Measurements from ENCODE around the gene PKP4. TPM values are rescaled to one million over a fixed set of nuclear protein-coding genes. Genes with fewer than 3 reads are reported as not detected.

PKP4 gene
- total RNA-seq, 1 donor from 2014 or later = 25.2 TPM

DNA sequence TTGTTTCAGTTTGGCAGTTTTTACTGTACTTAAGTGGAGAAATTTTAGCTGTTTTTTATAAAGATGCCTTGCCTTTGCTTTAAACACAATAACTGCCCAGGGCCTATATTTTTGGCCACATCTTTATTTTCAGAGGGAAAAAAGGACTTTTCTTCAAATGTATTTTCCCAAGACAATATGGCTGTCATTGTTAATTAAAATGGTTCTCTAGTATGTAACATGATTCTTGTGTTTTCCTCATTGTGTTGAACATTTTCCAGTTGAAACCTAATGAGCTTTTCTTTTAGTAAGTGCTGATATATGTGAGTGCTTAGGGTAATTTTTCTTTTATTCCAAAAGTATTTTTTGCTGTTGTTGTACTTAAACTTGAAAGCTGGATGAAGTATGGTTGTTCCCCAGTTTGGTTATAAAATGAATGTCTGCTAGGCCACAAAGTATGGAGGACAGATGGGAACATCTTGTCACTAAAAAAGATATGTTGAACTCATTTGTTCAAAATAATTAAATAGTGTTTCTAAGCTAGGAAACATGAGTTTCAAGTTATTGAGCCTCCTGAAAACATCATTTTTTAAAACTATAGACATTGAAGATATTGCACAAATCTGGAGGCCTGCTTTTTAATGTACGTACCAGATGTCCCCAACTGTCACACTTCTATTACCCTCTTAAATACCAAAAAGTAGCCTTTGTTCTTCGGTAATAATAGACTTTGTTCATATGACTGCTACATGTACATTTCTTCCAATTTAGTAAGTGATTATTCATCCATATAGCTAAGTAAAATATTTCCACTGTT, 190.9 kb downstream of the PKP4 start:
- intact Hi-C loops (cut with micrococcal nuclease) = no loop called here

DNA sequence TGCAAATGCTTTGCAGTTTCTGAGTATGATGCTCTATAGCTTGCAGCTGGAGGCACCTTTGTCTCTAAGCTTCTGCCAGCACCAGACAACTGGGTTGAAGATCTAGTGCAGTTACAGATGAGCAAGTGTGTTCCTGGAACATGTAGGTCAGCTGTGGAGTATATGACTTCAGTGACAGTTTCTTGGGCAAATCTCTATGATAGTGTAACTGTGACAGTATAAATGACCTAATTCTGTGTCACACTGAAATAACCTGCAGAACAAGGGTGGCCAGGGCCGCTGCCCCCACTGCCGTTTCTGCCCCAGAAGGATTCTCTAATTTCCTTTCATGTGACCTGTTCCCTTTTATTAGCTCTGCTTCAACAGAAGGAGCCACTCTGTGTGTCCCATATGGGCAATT, 193.1 kb downstream of the PKP4 start:
- intact Hi-C loops (cut with micrococcal nuclease) = no loop called here

DNA sequence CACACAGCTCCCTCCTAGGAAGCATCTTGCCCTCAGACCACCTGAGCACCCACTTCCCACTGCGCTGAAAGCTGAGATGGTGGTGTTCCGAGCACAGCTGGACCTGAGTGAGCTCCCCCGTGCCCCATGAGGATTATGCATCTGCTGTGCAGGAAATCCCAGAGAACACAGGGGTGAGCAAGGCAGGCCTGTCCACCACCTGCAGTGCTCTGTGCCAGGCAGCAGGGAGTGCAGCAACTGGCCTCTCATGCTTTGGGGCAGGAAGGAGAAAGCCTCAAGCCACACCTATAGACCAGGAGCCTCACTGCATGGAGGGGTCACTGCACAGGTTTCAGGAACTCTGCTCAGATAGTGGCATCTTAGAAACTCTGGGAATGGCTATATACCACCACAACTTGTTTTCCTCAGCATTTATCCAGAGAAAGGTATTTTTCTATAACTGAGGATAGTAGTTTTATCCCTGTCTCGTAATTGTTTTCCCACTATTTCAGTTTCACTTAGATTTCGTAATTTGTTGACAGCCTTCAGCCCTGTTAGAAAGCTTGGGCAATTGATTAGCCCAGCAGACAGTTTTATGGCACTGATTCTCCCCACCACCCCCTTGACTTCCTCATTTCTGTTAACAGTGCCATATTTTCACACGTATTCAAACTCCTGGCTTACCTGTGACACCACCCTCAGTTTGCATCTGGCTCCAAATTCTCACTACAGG, 194.1 kb downstream of the PKP4 start:
- intact Hi-C loops (cut with micrococcal nuclease) = no loop called here

DNA sequence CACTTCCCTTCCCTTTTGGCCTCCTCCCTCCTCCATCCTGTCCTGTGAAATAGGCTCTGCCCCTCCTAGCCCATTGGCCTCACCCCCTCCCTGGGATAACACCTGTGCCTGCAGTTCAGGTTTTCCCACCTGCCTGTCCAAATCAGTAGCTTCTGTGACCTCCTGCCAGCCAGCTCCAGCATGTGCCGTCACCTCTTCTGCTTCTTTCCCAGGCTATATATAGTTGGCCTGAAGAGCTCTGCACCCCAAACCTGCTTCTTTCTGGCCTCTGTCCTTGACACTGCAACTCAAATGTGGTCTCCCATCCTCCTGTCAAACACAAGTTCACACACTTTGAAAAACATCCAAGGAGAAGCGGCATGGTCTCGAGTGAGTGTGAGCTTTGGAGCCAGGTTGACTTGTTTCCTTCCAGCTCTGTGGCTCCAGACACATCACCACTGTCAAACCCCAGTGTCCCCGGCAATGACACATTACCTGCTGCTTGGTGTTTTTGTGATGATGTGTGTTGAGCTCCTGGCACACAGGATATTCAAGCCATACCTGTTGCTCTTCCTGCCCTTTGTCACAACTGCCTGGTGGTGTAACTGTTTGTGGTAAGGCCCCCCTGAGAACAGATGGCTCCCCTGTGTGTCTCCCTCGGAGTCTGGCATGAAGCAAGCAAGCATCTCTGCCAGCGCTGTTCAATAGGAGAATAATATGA, 194.8 kb downstream of the PKP4 start:
- intact Hi-C loops (cut with micrococcal nuclease) = no loop called here

DNA sequence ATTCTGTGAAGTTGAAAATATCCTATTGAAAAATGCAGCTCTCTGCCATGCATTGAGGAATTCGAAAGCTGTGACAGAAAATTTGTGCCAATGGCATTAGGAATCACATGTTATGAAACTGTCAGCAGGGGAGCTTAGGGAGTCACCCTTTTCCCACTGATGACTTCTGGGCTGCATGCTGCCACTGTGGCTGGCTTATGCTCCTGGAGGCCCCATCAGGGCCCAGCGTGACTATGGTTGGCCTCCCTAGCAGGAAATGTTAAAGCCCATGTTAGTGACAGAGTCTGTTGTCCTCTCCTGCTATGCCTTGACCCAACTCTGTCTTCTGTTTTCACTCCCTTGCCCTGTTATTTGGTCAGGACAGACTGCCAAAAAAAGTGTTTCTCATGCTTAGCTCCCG, 198.9 kb downstream of the PKP4 start:
- intact Hi-C loops (cut with micrococcal nuclease) = no loop called here

DNA sequence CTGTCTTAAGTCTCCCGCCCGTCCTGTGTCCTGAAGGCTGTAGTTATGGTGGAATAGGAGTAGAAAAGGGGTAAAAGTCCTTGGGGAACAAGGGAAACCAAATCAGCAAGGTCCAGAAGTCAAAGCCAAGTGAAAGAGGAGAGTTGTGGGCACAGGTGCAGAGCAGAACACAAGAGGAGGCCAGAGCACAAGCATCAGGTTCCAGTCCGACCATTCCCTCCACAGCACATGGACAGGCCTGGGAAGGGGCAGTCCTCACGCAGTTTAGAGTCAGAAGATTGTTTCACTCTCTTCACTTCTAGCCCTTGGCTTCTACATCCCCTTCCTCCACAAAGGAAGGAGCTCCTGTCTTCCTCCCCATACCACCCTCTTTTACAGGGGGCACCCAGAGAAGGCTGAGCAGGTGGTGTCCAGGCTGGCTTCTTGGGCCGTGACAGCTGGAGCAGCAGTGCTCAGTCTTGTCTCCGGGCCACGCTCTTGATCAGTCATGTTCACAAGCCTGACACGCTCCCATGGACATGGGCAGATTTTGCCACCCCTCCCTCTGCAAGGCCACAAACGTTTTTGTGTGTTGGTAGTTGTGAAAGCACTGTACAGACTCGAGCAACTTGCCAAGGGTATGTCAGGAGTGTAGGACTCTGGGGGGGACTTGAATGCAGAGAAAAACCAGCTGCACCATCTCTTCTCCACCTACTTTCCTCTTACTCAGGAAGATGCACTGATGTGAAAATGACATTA, 199.9 kb downstream of the PKP4 start:
- intact Hi-C loops (cut with micrococcal nuclease) = no loop called here

DNA sequence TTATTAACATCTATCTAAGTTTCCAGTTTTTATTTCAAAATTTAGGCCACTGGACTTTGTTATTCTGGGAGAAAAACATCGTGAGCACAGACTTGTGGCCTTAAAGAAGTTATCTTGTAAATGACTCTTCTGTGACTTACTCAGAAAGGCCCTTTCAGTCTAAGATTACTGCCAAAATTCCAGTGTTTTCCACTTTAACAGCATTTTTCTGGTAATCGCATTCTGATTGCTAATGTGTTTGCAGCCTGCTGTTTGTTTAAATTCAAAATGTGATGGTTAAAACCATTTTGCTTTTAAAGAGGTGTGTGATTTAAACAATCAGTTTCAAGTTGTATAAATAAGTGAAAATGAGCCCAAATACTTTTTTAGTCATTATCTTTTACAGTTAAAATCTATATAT, 201.6 kb downstream of the PKP4 start:
- intact Hi-C loops (cut with micrococcal nuclease) = no loop called here

DNA sequence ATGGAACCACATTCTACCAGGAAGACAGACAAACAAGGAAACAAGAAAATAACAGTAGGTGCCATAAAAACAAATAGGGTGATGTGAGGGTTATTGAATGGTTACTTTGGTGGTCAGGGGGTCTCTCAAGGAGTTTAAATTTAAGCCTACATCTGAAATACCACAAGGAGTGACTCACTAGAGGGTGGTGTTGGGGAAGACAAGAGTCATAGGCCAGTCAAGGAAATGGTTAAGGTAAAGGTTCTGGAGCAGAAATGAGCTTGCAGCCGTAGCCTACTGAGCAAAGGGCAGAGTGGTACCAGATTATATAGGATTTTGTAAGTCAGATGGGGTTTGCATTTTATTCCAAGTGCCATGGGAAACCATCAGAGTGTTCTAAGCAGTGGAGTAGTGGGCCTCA, 202.7 kb downstream of the PKP4 start:
- intact Hi-C loops (cut with micrococcal nuclease) = no loop called here

DNA sequence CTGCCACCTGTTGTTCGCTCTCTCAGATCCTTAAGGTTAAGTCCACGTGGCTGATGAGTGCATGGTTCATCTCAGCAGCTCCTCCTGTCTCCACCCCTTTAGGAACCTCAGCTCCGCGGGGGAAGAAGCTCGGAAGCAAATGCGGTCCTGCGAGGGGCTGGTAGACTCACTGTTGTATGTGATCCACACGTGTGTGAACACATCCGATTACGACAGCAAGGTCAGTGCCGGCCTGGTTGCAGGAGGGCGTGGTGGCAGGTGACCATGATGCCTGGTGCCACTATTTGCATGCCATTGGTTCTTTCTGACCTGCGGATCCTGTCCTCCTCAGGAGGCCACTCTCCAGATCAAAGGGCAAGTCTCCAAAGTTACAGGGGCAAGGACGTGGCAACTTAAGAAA, 204.5 kb downstream of the PKP4 start:
- intact Hi-C loops (cut with micrococcal nuclease) = no loop called here

DNA sequence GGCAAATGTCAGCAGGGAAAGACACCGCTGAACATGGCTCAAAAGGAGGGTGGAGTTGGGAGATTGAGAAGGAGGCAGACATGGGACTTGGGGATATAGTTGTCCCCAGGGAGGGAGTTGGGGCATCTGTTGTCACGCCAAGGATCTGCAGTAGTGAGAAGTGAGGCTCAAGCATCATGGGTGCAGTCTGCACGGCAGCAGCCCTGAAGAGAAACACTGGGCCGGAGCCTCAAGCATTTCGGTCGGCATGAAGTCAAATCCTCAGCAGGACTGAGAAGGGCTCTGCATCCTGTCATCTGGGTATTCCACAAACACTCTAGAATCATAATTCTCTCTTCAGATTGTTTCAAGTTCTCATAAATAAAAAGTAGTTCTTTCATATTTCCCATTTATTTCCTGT, 205.7 kb downstream of the PKP4 start:
- intact Hi-C loops (cut with micrococcal nuclease) = no loop called here

DNA sequence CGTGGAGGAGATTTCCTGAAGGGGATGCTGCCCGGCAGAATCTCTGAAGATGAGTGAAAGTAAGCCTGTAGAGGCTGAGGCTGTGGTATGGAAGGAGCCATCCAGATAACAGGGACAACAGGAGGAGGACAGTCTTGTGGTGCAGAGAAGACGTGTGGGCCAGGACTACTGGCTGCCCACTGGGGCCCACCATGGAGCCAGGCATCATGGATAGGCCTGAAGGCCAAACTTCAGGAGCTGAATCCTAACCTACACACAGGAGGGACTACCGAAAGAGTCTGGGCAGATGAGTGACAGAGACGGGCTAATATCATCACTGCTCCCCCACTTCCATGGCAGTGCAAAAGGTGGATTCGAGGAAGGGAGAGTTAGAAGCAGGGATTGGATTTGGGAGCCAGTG, 207.0 kb downstream of the PKP4 start:
- intact Hi-C loops (cut with micrococcal nuclease) = no loop called here

DNA sequence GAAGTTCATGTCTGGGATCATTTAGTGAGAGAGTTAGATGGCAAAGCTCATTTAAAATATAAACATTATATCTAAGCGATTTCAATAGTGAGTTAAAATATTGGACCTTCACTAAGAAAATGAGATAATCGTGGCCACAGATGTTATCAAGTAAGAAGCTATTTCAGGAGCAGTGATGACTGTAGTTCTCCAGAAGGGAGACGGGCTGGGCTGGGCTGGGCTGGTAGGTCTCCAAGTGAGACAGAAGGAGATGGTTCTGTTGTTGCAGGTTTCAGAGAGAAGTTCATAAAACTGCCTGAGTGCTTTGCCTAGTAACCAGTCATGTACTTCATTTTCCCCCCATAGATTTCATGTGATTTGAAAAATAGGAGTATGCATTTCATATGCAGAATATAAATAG, 208.2 kb downstream of the PKP4 start:
- intact Hi-C loops (cut with micrococcal nuclease) = no loop called here

DNA sequence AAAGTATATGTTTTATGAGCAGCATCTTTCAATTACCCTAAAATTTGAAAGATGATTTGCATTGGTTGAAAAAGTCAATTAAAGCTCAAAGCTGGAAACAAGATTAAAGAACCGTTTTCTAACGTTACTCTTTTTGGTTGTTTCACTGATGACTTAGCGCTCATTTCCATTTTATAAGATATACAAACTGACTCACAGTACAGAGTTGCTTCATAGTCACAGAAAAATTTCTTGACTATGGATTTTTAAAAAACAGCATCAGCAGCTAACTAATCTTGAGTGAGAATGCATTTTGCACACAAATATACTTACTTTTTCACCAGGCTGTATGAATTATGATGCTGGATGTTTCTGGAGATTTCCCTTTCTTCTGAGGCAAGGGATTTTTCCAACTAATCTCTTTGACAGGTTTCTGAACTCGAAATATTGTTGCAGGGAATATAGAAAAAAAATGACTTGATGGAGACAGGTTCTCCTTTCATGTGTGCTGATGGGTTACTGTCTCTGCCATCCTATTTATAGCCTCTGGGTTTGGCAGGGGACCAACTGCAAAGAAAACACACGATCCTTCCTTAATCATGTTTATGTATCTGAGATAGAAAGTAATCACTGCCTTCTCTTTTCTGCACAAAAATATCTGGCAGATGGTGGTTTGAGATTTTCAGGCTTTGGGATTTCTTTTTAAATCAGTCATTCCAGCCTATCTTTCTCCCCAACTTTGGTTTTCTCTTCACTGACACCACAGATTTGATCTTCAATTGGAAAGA, 209.0 kb downstream of the PKP4 start:
- intact Hi-C loops (cut with micrococcal nuclease) = no loop called here

DNA sequence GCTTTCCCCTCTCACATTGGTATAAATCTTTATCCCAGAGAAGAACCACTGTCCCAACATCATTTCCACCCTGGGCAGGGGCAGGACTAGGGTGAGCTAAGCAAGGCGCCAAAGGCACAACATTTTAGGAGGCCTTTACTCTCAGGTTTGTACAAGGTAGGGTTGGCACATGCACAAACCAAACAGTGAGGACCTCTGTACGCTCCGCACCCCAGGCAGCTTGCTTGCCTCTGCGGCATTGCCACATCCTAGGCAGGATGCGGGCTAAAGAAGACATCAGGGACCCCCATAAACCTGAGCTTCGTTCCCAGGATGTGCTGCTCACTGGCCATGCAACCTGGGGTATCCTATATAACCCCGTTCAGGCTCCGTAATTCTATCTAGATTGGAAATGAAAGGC, 210.2 kb downstream of the PKP4 start:
- intact Hi-C loops (cut with micrococcal nuclease) = no loop called here

DNA sequence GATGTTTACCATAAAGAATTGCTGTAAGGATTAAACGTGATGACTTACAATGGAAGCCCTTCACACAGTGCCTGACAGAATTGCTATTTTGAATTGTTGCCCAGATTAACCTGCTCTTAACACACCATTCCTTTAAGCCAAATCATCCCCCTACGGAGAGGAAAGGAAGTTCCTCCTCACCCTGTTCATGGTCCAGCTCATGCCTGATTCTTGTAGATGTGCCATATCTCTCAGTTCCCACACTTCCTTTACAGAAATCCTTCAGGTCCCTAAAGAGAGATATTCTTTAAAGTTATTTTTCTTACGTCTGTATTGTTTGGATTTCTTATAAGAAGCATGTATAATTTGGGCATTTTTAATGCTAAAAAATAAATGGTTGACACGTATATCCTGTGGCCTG, 210.8 kb downstream of the PKP4 start:
- intact Hi-C loops (cut with micrococcal nuclease) = no loop called here

DNA sequence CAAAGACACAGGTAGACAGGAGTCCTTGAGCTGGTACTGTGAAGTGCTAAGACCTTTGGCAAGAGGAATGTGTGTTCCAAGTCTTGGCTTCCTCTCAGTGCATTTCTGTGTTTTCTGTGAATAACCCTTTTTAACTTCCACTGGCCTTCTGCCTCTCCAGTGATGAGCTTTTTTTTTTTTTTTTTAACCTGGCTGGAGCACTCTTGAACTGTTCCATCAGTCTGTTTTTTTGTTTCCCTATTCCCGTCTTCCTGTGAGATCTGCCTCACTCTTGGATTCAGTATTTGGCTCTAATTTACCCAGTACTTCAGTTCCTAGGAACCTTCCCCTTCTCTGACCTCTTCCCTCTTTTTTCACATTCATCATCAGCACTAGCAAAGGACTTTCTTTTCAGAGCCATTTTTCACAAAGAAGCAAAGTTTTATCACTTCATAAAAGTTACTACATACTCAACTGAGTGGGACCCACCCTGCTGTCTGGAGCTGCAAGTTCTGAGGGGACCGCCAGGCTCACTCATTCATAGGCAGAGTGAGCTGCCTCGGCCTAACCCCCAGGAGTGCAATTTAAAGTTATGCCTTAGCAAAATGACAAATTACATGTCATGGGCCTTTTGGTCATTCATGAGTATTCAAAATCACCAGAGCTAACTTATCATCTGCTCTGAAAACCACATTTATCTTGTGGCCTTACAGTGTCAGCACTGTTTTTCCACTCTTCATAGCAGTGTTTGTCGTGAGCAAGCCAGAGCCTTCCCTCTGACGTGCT, 211.4 kb downstream of the PKP4 start:
- intact Hi-C loops (cut with micrococcal nuclease) = no loop called here

DNA sequence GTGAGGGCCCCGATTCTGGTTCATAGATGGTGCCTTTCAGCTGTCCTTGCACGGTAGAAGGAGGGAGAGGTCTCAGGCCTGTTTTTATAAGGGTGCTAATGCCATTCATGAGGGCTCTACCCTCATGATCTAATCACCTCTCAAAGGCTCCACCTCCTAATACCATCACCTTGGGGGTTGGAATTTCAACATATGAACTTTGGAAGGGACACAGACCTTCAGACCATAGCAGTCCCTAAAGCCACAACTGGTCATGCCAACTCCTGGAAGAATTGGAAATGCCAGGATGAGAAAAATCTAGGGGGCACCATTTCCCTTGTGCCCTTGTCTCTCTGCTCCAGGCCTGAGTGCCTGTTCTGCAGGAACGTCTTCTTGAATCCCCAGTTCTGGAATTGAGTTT, 213.5 kb downstream of the PKP4 start:
- intact Hi-C loops (cut with micrococcal nuclease) = no loop called here

DNA sequence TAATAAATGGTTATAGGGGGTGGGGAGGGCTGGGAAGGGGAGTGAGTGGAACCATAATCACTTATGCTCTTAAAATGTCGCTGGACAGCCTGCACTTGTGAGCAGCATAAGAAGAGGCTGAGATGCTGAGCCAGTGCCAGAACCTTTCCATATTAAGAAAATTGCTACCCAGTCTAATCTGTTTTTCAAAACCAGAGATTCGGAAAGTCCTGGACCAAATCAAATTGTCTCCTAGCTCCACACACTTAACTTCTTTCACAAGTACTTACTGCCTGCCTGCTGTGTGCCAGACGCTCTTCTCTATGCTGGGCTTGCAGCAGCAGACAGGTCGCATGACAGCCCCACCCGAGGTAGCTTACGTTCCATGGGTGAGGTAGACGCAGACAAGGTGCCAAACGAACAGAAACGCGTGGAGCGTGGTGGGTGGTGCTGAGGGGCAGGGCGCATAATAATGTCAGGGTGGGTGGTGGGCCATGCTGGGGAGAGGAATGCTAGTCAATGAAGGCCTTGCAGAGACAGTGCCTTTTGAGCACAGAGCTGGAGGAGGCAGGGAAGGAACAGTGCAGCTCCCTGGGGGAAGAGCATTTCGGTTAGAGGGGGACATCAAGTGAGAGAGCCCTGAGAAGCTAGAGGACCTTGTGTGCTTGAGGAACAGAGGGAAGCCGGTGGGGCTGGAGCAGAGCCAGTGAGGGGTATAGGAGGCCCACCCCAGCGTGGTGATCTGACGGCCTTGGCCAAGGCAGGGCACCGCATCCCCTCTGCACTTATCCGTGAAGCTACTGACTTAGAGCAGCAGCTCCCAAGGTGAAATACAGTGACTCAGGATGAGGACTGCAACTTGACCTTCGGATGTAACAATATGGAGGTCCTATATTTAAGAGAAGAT, 214.9 kb downstream of the PKP4 start:
- intact Hi-C loops (cut with micrococcal nuclease) = no loop called here

DNA sequence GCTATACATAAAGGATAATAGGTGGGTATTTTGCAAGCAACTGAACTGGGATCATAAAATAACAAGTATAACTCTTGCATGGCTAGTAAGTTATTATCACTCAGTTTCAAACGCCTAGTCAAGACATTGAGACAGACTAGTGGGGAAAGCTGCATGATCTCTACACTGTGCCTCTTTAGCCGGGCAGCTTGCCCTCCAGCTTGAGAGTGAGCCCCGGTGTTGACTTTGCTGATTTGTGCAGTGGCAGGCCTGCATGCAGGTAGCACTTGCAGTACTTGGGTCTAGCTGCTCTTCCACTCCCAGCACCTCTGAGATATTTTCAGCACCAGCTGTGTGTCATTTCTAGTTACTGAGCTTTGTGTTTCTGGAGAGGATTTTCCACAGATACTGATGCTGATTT, 219.5 kb downstream of the PKP4 start:
- intact Hi-C loops (cut with micrococcal nuclease) = no loop called here

All from T-helper 1 cell treated with Interleukin-12 subunit alpha and Interleukin-12 subunit beta and Interleukin-4 antibody, amounts not matched to agents 30 ng/mL and 1 ng/mL, for 36 hours (primary cell).